ENCODE data around the gene DBET.
"Not testable (repeated sequence)": the region's sequence is repeated elsewhere in the genome, so short reads cannot be mapped to it uniquely, and the experiment has no call there.

GRCh38 chr4:190031264-190031663 is 33.0 kb upstream of the DBET start:
- TF ChIP-seq CTCF (IDR thresholded peaks at IDR 0.05); POLR2AphosphoS5 (IDR thresholded peaks at IDR 0.05); POLR2A (IDR thresholded peaks at IDR 0.05; ENCODE audit: low read depth); EP300 (IDR thresholded peaks at IDR 0.05): not testable (repeated sequence)

Measured in esophagus muscularis mucosa (tissue), 4 donors.